Skeletal muscle satellite cell (primary cell): ENCODE results near the gene GTF3C1.

Experiments
- H3K27me3 ChIP-seq: 2 replicates; pipeline ENCODE4 v1.7.0; 2013; ENCODE audit warnings: low read length; ENCODE audit not compliant: control insufficient read depth, insufficient read depth
- H3K36me3 ChIP-seq: 2 replicates; pipeline ENCODE4 v1.7.0; 2013; ENCODE audit warnings: mild to moderate bottlenecking, control low read depth, low read length; ENCODE audit not compliant: insufficient read depth
- H3K4me1 ChIP-seq: 2 replicates; pipeline ENCODE4 v1.7.0; 2013; ENCODE audit warnings: low read length; ENCODE audit not compliant: control insufficient read depth, insufficient read depth
- H3K4me2 ChIP-seq: 2 replicates; pipeline ENCODE4 v1.7.0; 2013; ENCODE audit warnings: mild to moderate bottlenecking, low read length
- H3K4me3 ChIP-seq: 2 replicates; pipeline ENCODE4 v1.7.0; 2013; ENCODE audit warnings: low read length
- H3K9ac ChIP-seq: 2 replicates; pipeline ENCODE4 v1.7.0; 2013; ENCODE audit warnings: mild to moderate bottlenecking, low read depth, low read length, moderate library complexity
- H3K9me3 ChIP-seq: replicated peaks from 2 replicates; pipeline ENCODE4 v1.7.0; 2013; ENCODE audit warnings: mild to moderate bottlenecking, control low read depth, low read length

Gene GTF3C1

GRCh38 chr16:27517664-27518063 lies 32.0 kb downstream of the GTF3C1 start:
- peaks cover 32% of the 10 kb centered on the region for H3K36me3 ChIP-seq
- no peak overlapping the region for H3K9ac ChIP-seq
- H3K27me3 ChIP-seq, result no peaks in the 10 kb centered on the region
- H3K9me3 ChIP-seq, result no peaks in the 10 kb centered on the region
- H3K4me1 ChIP-seq, result peaks cover 4% of the 10 kb centered on the region
- H3K4me3 ChIP-seq, result no peak overlapping the region
- H3K4me2 ChIP-seq, result no peak overlapping the region

- Histone ChIP-seq H3K4me2 (no peak overlapping the region), H3K9ac (no peak overlapping the region), H3K4me1 (peaks cover 3% of the 10 kb centered on the region), H3K4me3 (no peak overlapping the region), H3K9me3 (no peaks in the 10 kb centered on the region), H3K27me3 (no peaks in the 10 kb centered on the region), H3K36me3 (peaks cover 36% of the 10 kb centered on the region)
These were observed 33.3 kb downstream of the GTF3C1 start for GRCh38 chr16:27516365-27516764.

GRCh38 chr16:27515874-27516353 lies 33.8 kb downstream of the GTF3C1 start:
- Histone ChIP-seq H3K4me2 (no peak overlapping the region), H3K4me1 (no peaks in the 10 kb centered on the region), H3K9ac (no peak overlapping the region), H3K9me3 (no peaks in the 10 kb centered on the region), H3K27me3 (no peaks in the 10 kb centered on the region), H3K36me3 (peaks cover 37% of the 10 kb centered on the region), H3K4me3 (no peak overlapping the region)

GRCh38 chr16:27514806-27515205 lies 34.9 kb downstream of the GTF3C1 start:
- no peak overlapping the region for H3K9ac ChIP-seq
- no peaks in the 10 kb centered on the region for H3K4me1 ChIP-seq
- H3K27me3 ChIP-seq, result no peaks in the 10 kb centered on the region
- peaks cover 43% of the 10 kb centered on the region for H3K36me3 ChIP-seq
- H3K4me3 ChIP-seq, result no peak overlapping the region
- H3K9me3 ChIP-seq, result no peaks in the 10 kb centered on the region
- no peak overlapping the region for H3K4me2 ChIP-seq

- H3K27me3 ChIP-seq, result no peaks in the 10 kb centered on the region
- peaks cover 53% of the 10 kb centered on the region for H3K36me3 ChIP-seq
- no peaks in the 10 kb centered on the region for H3K4me1 ChIP-seq
- no peak overlapping the region for H3K4me3 ChIP-seq
- H3K9ac ChIP-seq, result no peak overlapping the region
- H3K9me3 ChIP-seq, result no peaks in the 10 kb centered on the region
- H3K4me2 ChIP-seq, result no peak overlapping the region
These were observed 37.9 kb downstream of the GTF3C1 start for GRCh38 chr16:27511657-27512448.

GRCh38 chr16:27508476-27508875 lies 41.2 kb downstream of the GTF3C1 start:
- peaks cover 83% of the 10 kb centered on the region for H3K36me3 ChIP-seq
- no peak overlapping the region for H3K4me2 ChIP-seq
- H3K27me3 ChIP-seq, result no peaks in the 10 kb centered on the region
- no peaks in the 10 kb centered on the region for H3K9me3 ChIP-seq
- no peak overlapping the region for H3K4me3 ChIP-seq
- H3K9ac ChIP-seq, result no peak overlapping the region
- no peaks in the 10 kb centered on the region for H3K4me1 ChIP-seq

GRCh38 chr16:27506771-27507170 lies 42.9 kb downstream of the GTF3C1 start:
- Histone ChIP-seq H3K4me2 (no peak overlapping the region), H3K9ac (no peak overlapping the region), H3K36me3 (peaks cover 85% of the 10 kb centered on the region), H3K9me3 (no peaks in the 10 kb centered on the region), H3K27me3 (no peaks in the 10 kb centered on the region), H3K4me1 (no peaks in the 10 kb centered on the region), H3K4me3 (no peak overlapping the region)

GRCh38 chr16:27505297-27506236 lies 44.1 kb downstream of the GTF3C1 start:
- Histone ChIP-seq H3K4me2 (no peak overlapping the region), H3K4me1 (no peaks in the 10 kb centered on the region), H3K36me3 (peaks cover 84% of the 10 kb centered on the region), H3K27me3 (no peaks in the 10 kb centered on the region), H3K4me3 (no peak overlapping the region), H3K9ac (no peak overlapping the region), H3K9me3 (no peaks in the 10 kb centered on the region)

- Histone ChIP-seq H3K4me3 (no peak overlapping the region), H3K9me3 (no peaks in the 10 kb centered on the region), H3K4me2 (no peak overlapping the region), H3K4me1 (no peaks in the 10 kb centered on the region), H3K36me3 (peaks cover 89% of the 10 kb centered on the region), H3K9ac (no peak overlapping the region), H3K27me3 (no peaks in the 10 kb centered on the region)
These were observed 46.1 kb downstream of the GTF3C1 start for GRCh38 chr16:27503662-27504061.

- Histone ChIP-seq H3K4me1 (no peaks in the 10 kb centered on the region), H3K4me3 (no peak overlapping the region), H3K27me3 (no peaks in the 10 kb centered on the region), H3K36me3 (peaks cover 89% of the 10 kb centered on the region), H3K9me3 (no peaks in the 10 kb centered on the region), H3K9ac (no peak overlapping the region), H3K4me2 (no peak overlapping the region)
These were observed 48.9 kb downstream of the GTF3C1 start for GRCh38 chr16:27500801-27501200.

GRCh38 chr16:27499659-27500055 lies 50.1 kb downstream of the GTF3C1 start:
- Histone ChIP-seq H3K27me3 (no peaks in the 10 kb centered on the region), H3K4me2 (no peak overlapping the region), H3K36me3 (peaks cover 91% of the 10 kb centered on the region), H3K9me3 (no peaks in the 10 kb centered on the region), H3K9ac (no peak overlapping the region), H3K4me3 (no peak overlapping the region), H3K4me1 (no peaks in the 10 kb centered on the region)
